ENCODE measurements around the gene ARL14.

- TF ChIP-seq CTCF (IDR thresholded peaks at IDR 0.05) (no peak), POLR2A (IDR thresholded peaks at IDR 0.05) (no peak)
These were observed 16.2 kb downstream of the ARL14 start for GRCh38 chr3:160693191-160693590.

All from adrenal gland (tissue), 5 donors.